GM12891 (cell line): Measurements from ENCODE around the gene GRAMD1B.

Experiments
- PAX5 ChIP-seq: IDR thresholded peaks from 2 replicates; pipeline ENCODE4 v1.6.1; 2011; ENCODE audit warnings: low read length, moderate library complexity, mild to moderate bottlenecking; ENCODE audit not compliant: insufficient read depth, severe bottlenecking
- POLR2A ChIP-seq: IDR thresholded peaks from 2 replicates; pipeline ENCODE4 v1.6.1; 2011; ENCODE audit warnings: low read depth, low read length, control low read depth
- POLR2AphosphoS5 ChIP-seq: IDR thresholded peaks from 2 replicates; pipeline ENCODE4 v1.6.1; 2011; ENCODE audit warnings: low read depth, low read length, control low read depth
- POU2F2 ChIP-seq: IDR thresholded peaks from 2 replicates; pipeline ENCODE4 v1.6.1; 2011; ENCODE audit warnings: low read depth, mild to moderate bottlenecking, control low read depth, low read length, moderate library complexity
- SPI1 ChIP-seq: IDR thresholded peaks from 2 replicates; pipeline ENCODE4 v1.6.1; 2011; ENCODE audit warnings: low read depth, low read length, control low read depth
- TAF1 ChIP-seq: IDR thresholded peaks from 2 replicates; pipeline ENCODE4 v1.6.1; 2011; ENCODE audit warnings: low read depth, low read length, control low read depth

DNA sequence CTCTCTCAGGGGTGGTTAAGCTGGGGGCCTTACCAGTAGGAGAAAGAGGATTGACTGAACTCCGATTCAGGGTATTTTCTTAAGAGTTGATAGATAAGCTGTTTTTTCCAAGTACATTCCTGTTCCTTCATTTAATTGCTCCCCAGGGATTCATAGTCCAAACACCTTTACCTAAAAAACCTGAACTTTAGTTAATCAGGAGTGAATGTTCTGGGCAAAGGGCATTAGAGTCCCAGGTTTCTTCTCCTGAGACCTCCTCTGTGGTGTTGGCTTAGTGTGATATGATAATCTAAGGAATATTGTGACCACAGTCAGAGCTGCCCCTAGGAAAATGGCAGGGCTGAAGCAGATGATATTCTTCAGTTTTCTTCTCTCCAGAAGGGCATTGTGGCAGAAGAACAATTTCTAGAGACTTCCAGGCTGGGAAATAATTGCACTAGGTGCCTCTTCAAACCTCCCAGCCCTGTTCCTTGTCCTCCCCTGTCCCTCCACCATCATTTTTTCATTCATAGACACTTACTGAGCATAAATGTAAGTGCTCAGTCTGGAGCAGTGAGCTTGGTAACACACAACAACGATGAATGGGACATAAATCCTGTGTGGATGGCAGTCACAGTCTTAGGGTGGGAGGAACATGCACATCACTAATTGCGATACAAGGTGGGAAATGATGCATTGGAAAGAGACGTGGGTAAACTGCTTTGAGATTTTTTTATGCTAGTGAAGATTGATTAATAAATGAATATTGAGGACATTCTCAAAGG, 11.5 kb upstream of the GRAMD1B start:
- no peak for TF ChIP-seq POLR2AphosphoS5
- TF ChIP-seq POLR2A = no peak
- TF ChIP-seq TAF1 = no peak
- TF ChIP-seq PAX5 = no peak
- no peak for TF ChIP-seq SPI1
- no peak for TF ChIP-seq POU2F2
